ENCODE data around the gene MSL1.

MSL1 gene

GRCh38 chr17:40145476-40145875 is 23.7 kb downstream of the MSL1 start:
- TF ChIP-seq RAD21 (IDR thresholded peaks at IDR 0.05; ENCODE audit: low read depth) = no peak
- TF ChIP-seq CREB1 (IDR thresholded peaks at IDR 0.05; ENCODE audit: low read depth) = no peak
- TF ChIP-seq TEAD4 (IDR thresholded peaks at IDR 0.05) = no peak
- no peak for TF ChIP-seq EP300 (IDR thresholded peaks at IDR 0.05; ENCODE audit: borderline replicate concordance)
- no peak for TF ChIP-seq CEBPB (IDR thresholded peaks at IDR 0.05)

GRCh38 chr17:40148527-40148926 is 26.8 kb downstream of the MSL1 start:
- TF ChIP-seq NFIC (IDR thresholded peaks at IDR 0.05) (no peak), EGR1 (IDR thresholded peaks at IDR 0.05) (no peak), TEAD4 (IDR thresholded peaks at IDR 0.05) (no peak), RAD21 (IDR thresholded peaks at IDR 0.05; ENCODE audit: low read depth) (no peak), FOXM1 (IDR thresholded peaks at IDR 0.05; ENCODE audit: borderline replicate concordance, low read depth) (no peak), TAF1 (IDR thresholded peaks at IDR 0.05; ENCODE audit: low read depth) (no peak), USF1 (IDR thresholded peaks at IDR 0.05) (no peak), REST (IDR thresholded peaks at IDR 0.05; ENCODE audit: low read depth) (no peak), ZBTB7A (IDR thresholded peaks at IDR 0.05; ENCODE audit: low read depth) (no peak), CEBPB (IDR thresholded peaks at IDR 0.05) (no peak), MAX (IDR thresholded peaks at IDR 0.05) (no peak), YY1 (IDR thresholded peaks at IDR 0.05; ENCODE audit: low read depth) (no peak), EP300 (IDR thresholded peaks at IDR 0.05; ENCODE audit: borderline replicate concordance) (no peak)

GRCh38 chr17:40150276-40150675 is 28.5 kb downstream of the MSL1 start:
- TF ChIP-seq TEAD4 (IDR thresholded peaks at IDR 0.05) (no peak), YY1 (IDR thresholded peaks at IDR 0.05; ENCODE audit: low read depth) (no peak), EGR1 (IDR thresholded peaks at IDR 0.05) (no peak)

GRCh38 chr17:40151414-40151963 is 29.7 kb downstream of the MSL1 start:
- TF ChIP-seq REST (IDR thresholded peaks at IDR 0.05; ENCODE audit: low read depth) (no peak), RAD21 (IDR thresholded peaks at IDR 0.05; ENCODE audit: low read depth) (no peak), FOXM1 (IDR thresholded peaks at IDR 0.05; ENCODE audit: borderline replicate concordance, low read depth) (no peak), EP300 (IDR thresholded peaks at IDR 0.05; ENCODE audit: borderline replicate concordance) (no peak), TEAD4 (IDR thresholded peaks at IDR 0.05) (no peak), TAF1 (IDR thresholded peaks at IDR 0.05; ENCODE audit: low read depth) (no peak), USF1 (IDR thresholded peaks at IDR 0.05) (no peak), NFIC (IDR thresholded peaks at IDR 0.05) (no peak), YY1 (IDR thresholded peaks at IDR 0.05; ENCODE audit: low read depth) (no peak), TCF12 (IDR thresholded peaks at IDR 0.05; ENCODE audit: low read depth) (no peak), EGR1 (IDR thresholded peaks at IDR 0.05) (no peak), CREB1 (IDR thresholded peaks at IDR 0.05; ENCODE audit: low read depth) (no peak), CEBPB (IDR thresholded peaks at IDR 0.05) (no peak), MAX (IDR thresholded peaks at IDR 0.05) (no peak), ZBTB7A (IDR thresholded peaks at IDR 0.05; ENCODE audit: low read depth) (no peak)

GRCh38 chr17:40153603-40154236 is 31.9 kb downstream of the MSL1 start:
- no peak for TF ChIP-seq ZBTB7A (IDR thresholded peaks at IDR 0.05; ENCODE audit: low read depth)

GRCh38 chr17:40157973-40158372 is 36.2 kb downstream of the MSL1 start:
- TF ChIP-seq ZBTB7A (IDR thresholded peaks at IDR 0.05; ENCODE audit: low read depth) (no peak), TEAD4 (IDR thresholded peaks at IDR 0.05) (no peak), TCF12 (IDR thresholded peaks at IDR 0.05; ENCODE audit: low read depth) (no peak), EP300 (IDR thresholded peaks at IDR 0.05; ENCODE audit: borderline replicate concordance) (no peak), NFIC (IDR thresholded peaks at IDR 0.05) (no peak), CEBPB (IDR thresholded peaks at IDR 0.05) (no peak), RAD21 (IDR thresholded peaks at IDR 0.05; ENCODE audit: low read depth) (no peak), MAX (IDR thresholded peaks at IDR 0.05) (no peak)
